Activated CD4-positive, alpha-beta T cell treated with anti-CD3 and anti-CD28 coated beads, Interleukin-2, amount 10 ng/mL, durations not matched to agents 7 days and 5 days (primary cell): ENCODE measurements around the gene COASY. TPM values are rescaled to one million over a fixed set of nuclear protein-coding genes. Genes with fewer than 3 reads are reported as not detected.
"Not testable (repeated sequence)": the region's sequence is repeated elsewhere in the genome, so short reads cannot be mapped to it uniquely, and the experiment has no call there.

Experiments used
- CTCF ChIA-PET: fragments of 350-600 bp; sonication (Branson Sonifier 250); formaldehyde crosslinking; loops from one replicate; lab custom pipeline; 2021; ENCODE audit warnings: antibody characterized with exemption; lab: Charles Lee
- POLR2A ChIA-PET: fragments of 350-600 bp; sonication (Branson Sonifier 250); formaldehyde crosslinking; loops from one replicate; lab custom pipeline; 2021; ENCODE audit warnings: antibody characterized with exemption; lab: Charles Lee
- DNase-seq: peaks from one replicate; pipeline ENCODE4 v3.0.0-alpha.2; 2020
- H3K27ac Mint-ChIP-seq: one replicate; pipeline ENCODE4 v1.8.0; 2021; ENCODE audit warnings: mild to moderate bottlenecking, moderate library complexity, mixed read lengths
- H3K27me3 Mint-ChIP-seq: one replicate; pipeline ENCODE4 v1.8.0; 2021; ENCODE audit warnings: mixed read lengths
- H3K36me3 Mint-ChIP-seq: one replicate; pipeline ENCODE4 v1.8.0; 2021; ENCODE audit warnings: low read depth, mixed read lengths
- H3K4me1 Mint-ChIP-seq: one replicate; pipeline ENCODE4 v1.8.0; 2021; ENCODE audit warnings: mixed read lengths
- H3K4me3 Mint-ChIP-seq: one replicate; pipeline ENCODE4 v1.8.0; 2021; ENCODE audit warnings: mild to moderate bottlenecking, moderate library complexity, mixed read lengths
- H3K9me3 Mint-ChIP-seq: one replicate; pipeline ENCODE4 v1.8.0; 2021; ENCODE audit warnings: mixed read lengths
- total RNA-seq, 2 experiments: library from RNA; stranded (reverse); gene quantifications; one replicate each; pipeline ENCODE4 v1.2.3, GENCODE V29; 2021

The COASY gene
- total RNA-seq, 2 experiments from 2014 or later, result 72.5 to 86.1 TPM

- CTCF ChIA-PET, result interaction anchor here (2.9 kb wide), 1 partner anchor 13 kb away, joined by 11 read pairs; the partner anchor contains the start of gene PSMC3IP
- Mint-ChIP-seq H3K4me3 (no peak overlapping the region), H3K27me3 (no peaks in the 10 kb centered on the region), H3K4me1 (peaks cover 16% of the 10 kb centered on the region), H3K9me3 (no peaks in the 10 kb centered on the region), H3K36me3 (peaks cover 33% of the 10 kb centered on the region), H3K27ac (no peak overlapping the region)
- POLR2A ChIA-PET, result no interaction called here
- DNase-seq, result no peak
These were observed 28.9 kb downstream of the COASY start for GRCh38 chr17:42590886-42591285.

- Mint-ChIP-seq H3K4me1 (peaks cover 16% of the 10 kb centered on the region), H3K27me3 (no peaks in the 10 kb centered on the region), H3K27ac (no peak overlapping the region), H3K9me3 (no peaks in the 10 kb centered on the region), H3K4me3 (no peak overlapping the region), H3K36me3 (peaks cover 34% of the 10 kb centered on the region)
- CTCF ChIA-PET, result interaction anchor here (2.9 kb wide), 1 partner anchor 13 kb away, joined by 11 read pairs; the partner anchor contains the start of gene PSMC3IP
- no peak for DNase-seq
- POLR2A ChIA-PET, result no interaction called here
These were observed 29.5 kb downstream of the COASY start for GRCh38 chr17:42591411-42591810.

- Mint-ChIP-seq H3K27me3 (no peaks in the 10 kb centered on the region), H3K4me3 (no peak overlapping the region), H3K4me1 (peaks cover 8% of the 10 kb centered on the region), H3K36me3 (peaks cover 18% of the 10 kb centered on the region), H3K9me3 (no peaks in the 10 kb centered on the region), H3K27ac (no peak overlapping the region)
- ChIA-PET CTCF (interaction anchor here (3.1 kb wide), 1 partner anchor 18 kb away, joined by 13 read pairs; the partner anchor contains the start of gene PSMC3IP), POLR2A (interaction anchor here (0.5 kb wide), 1 partner anchor 32 kb away, joined by 3 read pairs; no protein-coding TSS in a partner anchor)
- DNase-seq, result no peak
These were observed 34.4 kb downstream of the COASY start for GRCh38 chr17:42596386-42596785.

- ChIA-PET CTCF (interaction anchor here (0.8 to 3.1 kb wide), 6 partner anchors 9 to 370 kb away, joined by 3 to 13 read pairs (median 4); partner anchors contain the start of genes BECN1 and PSMC3IP), POLR2A (no interaction called here)
- peaks cover 20% of the 10 kb centered on the region for H3K36me3 Mint-ChIP-seq
- no peak overlapping the region for H3K27ac Mint-ChIP-seq
- no peaks in the 10 kb centered on the region for H3K27me3 Mint-ChIP-seq
- no peak for DNase-seq
- peaks cover 2% of the 10 kb centered on the region for H3K4me1 Mint-ChIP-seq
- no peaks in the 10 kb centered on the region for H3K9me3 Mint-ChIP-seq
- no peak overlapping the region for H3K4me3 Mint-ChIP-seq
These were observed 37.0 kb downstream of the COASY start for GRCh38 chr17:42598905-42599304.

GRCh38 chr17:42603318-42603717, 41.4 kb downstream of the COASY start:
- peaks cover 28% of the 10 kb centered on the region for H3K36me3 Mint-ChIP-seq

GRCh38 chr17:42607769-42608168, 45.8 kb downstream of the COASY start:
- peaks cover 45% of the 10 kb centered on the region for H3K4me1 Mint-ChIP-seq
- no peaks in the 10 kb centered on the region for H3K9me3 Mint-ChIP-seq
- POLR2A ChIA-PET, result interaction anchor here (0.7 to 1.4 kb wide), 2 partner anchors 29 to 223 kb away, joined by 3 to 8 read pairs; partner anchors contain the start of gene PSMC3IP
- H3K27me3 Mint-ChIP-seq, result no peaks in the 10 kb centered on the region
- H3K36me3 Mint-ChIP-seq, result peaks cover 27% of the 10 kb centered on the region
- peak overlapping the region; percentile 98 for H3K4me3 Mint-ChIP-seq
- no peak overlapping the region for H3K27ac Mint-ChIP-seq
- CTCF ChIA-PET, result interaction anchor here (0.5 to 3.0 kb wide), 7 partner anchors 9 to 132 kb away, joined by 3 to 13 read pairs (median 4); partner anchors contain the start of gene PSMC3IP
- no peak for DNase-seq

More at GRCh38 chr17:42603318-42603717, 41.4 kb downstream of the COASY start:
- H3K27ac Mint-ChIP-seq, result no peak overlapping the region
- H3K4me1 Mint-ChIP-seq, result peaks cover 37% of the 10 kb centered on the region
- DNase-seq, result no peak
- ChIA-PET POLR2A (no interaction called here), CTCF (no interaction called here)
- H3K9me3 Mint-ChIP-seq, result no peaks in the 10 kb centered on the region
- H3K27me3 Mint-ChIP-seq, result no peaks in the 10 kb centered on the region
- no peak overlapping the region for H3K4me3 Mint-ChIP-seq

- Mint-ChIP-seq H3K27ac (peak overlapping the region; percentile 95), H3K4me1 (peaks cover 43% of the 10 kb centered on the region), H3K36me3 (peaks cover 28% of the 10 kb centered on the region), H3K4me3 (peak overlapping the region; percentile 98), H3K27me3 (no peaks in the 10 kb centered on the region), H3K9me3 (no peaks in the 10 kb centered on the region)
- peak; percentile 27 for DNase-seq
- CTCF ChIA-PET, result interaction anchor here (0.5 to 3.0 kb wide), 10 partner anchors 8 to 524 kb away, joined by 3 to 15 read pairs (median 4); partner anchors contain the start of gene PSMC3IP
- POLR2A ChIA-PET, result interaction anchor here (0.9 to 1.4 kb wide), 2 partner anchors 30 to 71 kb away, joined by 6 to 8 read pairs; partner anchors contain the start of gene PSMC3IP
These were observed 46.6 kb downstream of the COASY start for GRCh38 chr17:42608305-42609181.

- Mint-ChIP-seq H3K4me1 (peaks cover 40% of the 10 kb centered on the region), H3K36me3 (peaks cover 34% of the 10 kb centered on the region), H3K27ac (peak within 1 kb of the TSS; percentile 95), H3K27me3 (no peaks in the 10 kb centered on the region), H3K4me3 (peak within 1 kb of the TSS; percentile 98), H3K9me3 (no peaks in the 10 kb centered on the region)
- ChIA-PET POLR2A (interaction anchor here (0.8 to 0.9 kb wide), 2 partner anchors 68 to 70 kb away, joined by 4 to 6 read pairs; no protein-coding TSS in a partner anchor), CTCF (interaction anchor here (0.6 to 3.0 kb wide), 4 partner anchors 9 to 523 kb away, joined by 3 to 15 read pairs (median 8); partner anchors contain the start of gene PSMC3IP)
- peak; percentile 99 for DNase-seq
These were observed 47.4 kb downstream of the COASY start, which contains the start of the genes RETREG3 and TUBG1 for GRCh38 chr17:42609182-42609813. TSS of gene RETREG3 (minus strand) at chr17:42609374. CDS start at chr17:42609324, 50 bp downstream. TSS of gene TUBG1 (plus strand) at chr17:42609683. CDS start at chr17:42609738, 55 bp downstream.

GRCh38 chr17:42609814-42610801, 48.2 kb downstream of the COASY start:
- ChIA-PET CTCF (interaction anchor here (0.7 to 3.0 kb wide), 5 partner anchors 8 to 339 kb away, joined by 3 to 15 read pairs (median 5); partner anchors contain the start of gene PSMC3IP), POLR2A (interaction anchor here (0.8 to 0.9 kb wide), 2 partner anchors 68 to 69 kb away, joined by 4 to 6 read pairs; no protein-coding TSS in a partner anchor)
- not testable (repeated sequence) for H3K27me3 Mint-ChIP-seq, H3K9me3 Mint-ChIP-seq
- peak overlapping the region; percentile 98 for H3K4me3 Mint-ChIP-seq
- peak overlapping the region; percentile 95 for H3K27ac Mint-ChIP-seq
- peak; percentile 32 for DNase-seq
- H3K36me3 Mint-ChIP-seq, result peaks cover 37% of the 10 kb centered on the region
- peaks cover 35% of the 10 kb centered on the region for H3K4me1 Mint-ChIP-seq

- H3K27ac Mint-ChIP-seq, result no peak overlapping the region
- no peaks in the 10 kb centered on the region for H3K9me3 Mint-ChIP-seq
- CTCF ChIA-PET, result no interaction called here
- H3K4me3 Mint-ChIP-seq, result no peak overlapping the region
- POLR2A ChIA-PET, result no interaction called here
- DNase-seq, result no peak
- peaks cover 36% of the 10 kb centered on the region for H3K36me3 Mint-ChIP-seq
- H3K27me3 Mint-ChIP-seq, result no peaks in the 10 kb centered on the region
- peaks cover 18% of the 10 kb centered on the region for H3K4me1 Mint-ChIP-seq
These were observed 50.1 kb downstream of the COASY start for GRCh38 chr17:42612013-42612412.

GRCh38 chr17:42613699-42614295, 51.8 kb downstream of the COASY start:
- Mint-ChIP-seq H3K9me3 (no peaks in the 10 kb centered on the region), H3K27ac (no peak overlapping the region), H3K4me1 (peaks cover 15% of the 10 kb centered on the region), H3K4me3 (no peak overlapping the region), H3K36me3 (peaks cover 36% of the 10 kb centered on the region), H3K27me3 (no peaks in the 10 kb centered on the region)
- ChIA-PET CTCF (no interaction called here), POLR2A (no interaction called here)
- DNase-seq, result no peak
